Measurements from ENCODE around the gene DIS3L2.

Gene DIS3L2

DNA sequence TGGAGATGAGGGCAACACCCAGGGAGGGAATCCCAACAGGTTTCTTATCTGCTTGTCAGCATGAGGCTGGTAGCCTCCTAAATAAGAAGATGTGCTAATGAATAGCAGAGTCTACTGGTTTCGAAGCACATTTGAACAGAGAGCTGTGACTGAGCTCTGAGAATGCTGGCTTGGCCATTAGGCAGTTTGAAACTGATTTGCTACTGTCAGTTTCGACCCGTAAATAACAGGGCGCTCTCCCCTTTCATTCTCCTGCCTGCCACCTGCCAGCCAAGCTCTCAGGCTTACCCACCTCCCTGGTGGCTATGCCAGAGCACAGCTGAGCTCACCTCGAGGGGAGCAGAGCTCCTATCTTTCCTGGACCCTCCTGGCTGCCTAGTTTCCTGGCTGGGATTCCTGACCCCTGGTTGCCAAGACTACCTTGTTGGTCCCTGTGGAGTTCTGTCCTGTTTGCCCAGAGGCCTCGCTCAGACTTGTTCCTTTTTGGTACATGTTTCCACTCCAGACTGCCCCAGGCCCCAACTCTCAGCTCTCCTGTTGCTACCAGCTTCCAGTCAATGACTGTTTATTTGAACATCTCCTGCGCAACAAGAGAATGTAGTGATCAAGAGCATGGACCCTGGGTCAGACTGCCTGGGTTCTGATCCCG is 314.7 kb downstream of the DIS3L2 start:
- no peak for DNase-seq

DNA sequence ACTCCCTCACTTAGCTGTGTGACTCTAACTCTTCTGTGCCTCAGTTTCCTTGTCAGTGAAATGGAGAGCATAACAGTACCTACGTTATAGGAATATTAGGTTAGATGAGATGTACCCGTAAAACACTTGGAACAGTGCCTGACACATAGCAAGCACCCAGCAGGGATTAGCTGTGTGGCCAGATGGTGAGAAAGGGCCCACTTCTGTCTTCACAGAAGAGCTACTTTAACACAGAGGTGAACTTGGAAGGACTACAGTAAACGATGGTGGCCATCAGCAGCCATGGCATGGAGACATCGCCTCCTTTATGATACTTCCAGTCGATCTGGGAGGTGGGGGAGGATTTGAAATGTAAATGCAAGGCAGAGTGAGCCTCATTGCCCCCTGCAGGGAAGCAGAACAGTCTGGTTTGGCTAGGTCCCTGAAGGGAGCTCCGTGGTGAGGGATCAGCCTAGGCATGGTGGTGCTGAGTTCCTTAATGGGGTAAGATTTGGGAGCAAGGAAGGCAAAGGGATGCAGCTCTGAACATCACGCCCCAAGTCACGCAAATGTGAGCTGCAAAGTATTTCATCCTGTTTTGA is 315.3 kb downstream of the DIS3L2 start:
- no peak for DNase-seq

GRCh38 chr2:232278534-232278933 is 317.0 kb downstream of the DIS3L2 start:
- no peak for DNase-seq

DNA sequence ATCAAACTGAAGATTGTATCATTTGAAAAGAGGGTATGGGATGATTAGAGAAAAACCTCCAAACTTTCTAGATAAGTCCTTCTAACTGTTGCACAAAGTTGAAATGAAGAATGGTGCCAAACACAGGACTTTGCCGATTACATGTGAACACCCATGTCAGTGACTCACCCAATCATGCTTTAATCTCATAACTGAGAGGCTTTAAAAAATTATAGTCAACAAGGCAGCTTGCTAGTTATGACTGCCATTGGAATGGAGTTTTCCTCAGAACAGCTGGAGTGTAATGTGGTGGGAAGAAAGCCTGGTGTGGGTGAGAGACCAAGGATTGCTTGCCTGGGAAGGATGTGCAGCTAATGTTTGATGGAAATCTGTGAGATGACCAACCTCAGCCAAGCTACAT is 318.8 kb downstream of the DIS3L2 start:
- DNase-seq = no peak

GRCh38 chr2:232281858-232282507 is 320.5 kb downstream of the DIS3L2 start:
- no peak for DNase-seq

GRCh38 chr2:232282508-232283055 is 321.1 kb downstream of the DIS3L2 start:
- DNase-seq = no peak

DNA sequence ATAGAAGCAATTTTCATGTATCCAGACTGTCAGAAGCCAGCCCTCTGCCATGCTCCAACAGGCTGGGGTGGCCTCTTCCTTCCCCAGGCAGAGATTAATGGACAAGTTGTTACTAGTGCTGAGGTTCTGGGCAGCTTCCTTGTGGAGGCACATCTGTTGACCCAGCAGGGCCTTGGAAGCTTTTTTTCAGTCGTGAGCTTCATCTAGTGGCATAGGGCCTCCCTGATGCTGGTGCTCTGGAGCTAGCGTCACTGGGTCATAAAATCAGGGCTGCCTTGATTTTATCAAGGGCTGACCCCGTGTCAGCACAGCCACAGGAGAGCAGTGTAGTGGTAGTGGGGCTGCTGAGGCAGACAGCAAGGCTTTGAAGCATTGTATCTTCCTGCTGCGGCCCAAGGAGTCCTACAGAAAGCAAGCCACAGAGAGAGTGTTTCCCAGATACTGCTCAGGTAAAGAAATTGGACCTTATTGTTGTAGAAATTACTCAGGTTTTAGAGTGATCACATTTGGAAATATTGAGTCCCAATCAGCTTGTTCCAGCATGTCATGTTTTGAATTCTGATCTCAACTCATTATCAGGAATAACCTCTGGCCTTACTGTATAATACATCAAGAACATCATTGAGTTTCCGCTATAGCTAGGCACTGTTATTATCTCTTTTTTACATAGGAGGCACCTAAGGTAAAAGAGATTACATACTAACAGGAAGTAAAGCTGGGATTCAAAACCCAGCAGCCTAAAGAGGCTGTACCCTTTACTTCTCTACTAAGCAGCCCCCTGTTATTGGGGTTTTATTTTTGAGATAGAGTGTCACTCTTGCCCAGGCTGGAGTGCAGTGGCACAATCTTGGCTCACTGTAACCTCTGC is 324.7 kb downstream of the DIS3L2 start:
- no peak for DNase-seq

DNA sequence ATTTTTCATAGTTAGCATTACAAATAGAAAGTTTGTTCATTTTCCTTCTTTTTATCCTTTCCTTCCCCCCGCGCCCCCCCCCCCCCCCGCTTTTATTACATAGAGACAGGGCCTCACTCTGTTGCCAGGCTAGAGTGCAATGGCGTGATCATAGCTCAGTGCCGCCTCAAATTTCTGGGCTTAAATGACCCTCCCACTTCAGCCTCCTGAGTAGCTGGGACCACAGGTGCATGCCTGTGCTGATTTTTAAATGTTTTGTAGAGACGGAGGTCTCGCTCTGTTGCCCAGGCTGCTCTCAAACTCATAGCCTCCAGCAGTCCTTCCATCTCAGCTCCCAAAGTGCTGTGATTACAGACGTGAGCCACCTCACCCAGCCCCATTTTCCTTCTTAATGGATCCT is 325.8 kb downstream of the DIS3L2 start:
- DNase-seq = no peak

DNA sequence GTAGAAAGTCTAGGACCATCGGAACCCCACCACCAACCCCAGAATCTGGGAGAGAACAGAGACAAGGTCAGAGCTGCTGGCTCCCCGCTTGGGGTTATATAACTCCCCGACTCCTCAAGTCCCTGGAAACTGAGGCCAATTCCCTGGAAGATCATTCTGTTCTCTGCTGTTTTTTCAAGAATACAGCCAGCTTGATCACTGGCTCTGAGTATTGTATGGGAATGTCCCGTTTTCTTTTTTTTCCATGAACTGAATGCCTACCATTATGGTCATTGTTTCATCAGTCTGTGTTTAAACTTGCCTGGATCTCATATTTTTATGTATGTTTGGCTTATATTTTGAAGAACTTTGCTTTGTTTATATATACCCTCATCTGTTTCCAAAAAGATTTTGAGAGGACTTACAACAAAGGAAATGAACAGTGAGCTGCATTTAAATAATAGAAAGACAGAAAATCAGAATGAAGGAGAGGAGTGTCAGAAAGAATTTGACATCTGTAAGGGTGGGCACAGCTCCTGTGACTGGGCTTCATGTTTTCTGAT is 327.0 kb downstream of the DIS3L2 start:
- DNase-seq = no peak

GRCh38 chr2:232290668-232291067 is 329.2 kb downstream of the DIS3L2 start:
- DNase-seq = no peak

DNA sequence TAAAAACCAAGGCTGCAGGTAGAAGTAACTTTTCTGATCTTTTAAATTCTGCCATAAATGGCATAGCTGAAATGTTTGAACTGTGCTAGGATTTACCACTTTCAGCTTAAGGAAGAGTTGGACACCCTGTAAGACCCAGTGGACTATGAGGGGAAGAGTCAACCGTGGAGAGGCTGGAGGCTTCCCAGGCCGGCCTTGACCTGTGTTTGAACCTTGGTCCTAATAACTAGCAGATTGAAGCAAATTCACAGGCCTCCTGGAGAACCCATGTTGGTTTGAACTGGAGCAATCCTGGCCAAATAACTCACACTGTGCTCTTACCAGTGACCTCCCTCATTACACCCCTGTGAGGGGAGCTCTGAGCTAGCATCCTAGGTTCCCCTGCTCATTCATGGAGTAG is 329.8 kb downstream of the DIS3L2 start:
- no peak for DNase-seq

DNA sequence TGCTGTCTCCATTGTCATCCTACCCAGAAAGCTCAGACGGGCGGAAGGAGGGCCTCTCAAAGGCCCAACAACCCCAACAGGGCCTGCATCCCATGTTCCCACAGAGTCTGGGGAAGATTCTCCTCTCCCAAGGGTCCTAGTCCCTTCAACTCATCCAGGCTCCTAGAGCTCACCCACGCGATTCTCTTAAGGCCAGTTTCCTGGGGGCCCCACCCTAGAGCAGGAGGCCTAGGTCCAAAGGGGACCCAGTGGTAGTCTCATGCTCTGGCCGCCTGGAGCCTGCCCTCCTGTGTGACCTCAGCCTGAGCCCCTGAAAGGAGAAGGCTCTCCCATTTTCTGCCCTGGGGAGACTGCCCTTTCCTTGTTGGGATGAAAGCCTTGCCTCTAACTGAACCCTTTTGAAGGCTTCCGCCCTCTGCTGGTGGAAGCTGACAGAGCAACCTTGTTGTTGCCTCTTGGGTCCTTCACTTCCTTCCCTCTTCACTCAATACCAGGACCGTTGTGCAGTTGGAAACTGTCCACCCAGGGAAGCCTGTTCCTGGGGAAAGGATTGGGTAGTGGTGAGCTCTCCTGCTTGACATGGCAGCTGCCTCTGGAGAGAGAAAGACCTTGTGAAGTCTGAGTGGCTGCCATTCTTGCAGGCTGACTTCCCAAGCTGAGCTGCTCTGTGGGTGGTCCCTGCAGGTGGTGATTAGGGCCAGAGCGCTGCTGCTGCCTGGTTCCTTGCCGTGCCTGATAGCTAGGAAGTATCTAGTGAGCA is 331.1 kb downstream of the DIS3L2 start:
- no peak for DNase-seq

GRCh38 chr2:232293191-232293590 is 331.7 kb downstream of the DIS3L2 start:
- DNase-seq = no peak

GRCh38 chr2:232295971-232296370 is 334.5 kb downstream of the DIS3L2 start:
- no peak for DNase-seq

DNA sequence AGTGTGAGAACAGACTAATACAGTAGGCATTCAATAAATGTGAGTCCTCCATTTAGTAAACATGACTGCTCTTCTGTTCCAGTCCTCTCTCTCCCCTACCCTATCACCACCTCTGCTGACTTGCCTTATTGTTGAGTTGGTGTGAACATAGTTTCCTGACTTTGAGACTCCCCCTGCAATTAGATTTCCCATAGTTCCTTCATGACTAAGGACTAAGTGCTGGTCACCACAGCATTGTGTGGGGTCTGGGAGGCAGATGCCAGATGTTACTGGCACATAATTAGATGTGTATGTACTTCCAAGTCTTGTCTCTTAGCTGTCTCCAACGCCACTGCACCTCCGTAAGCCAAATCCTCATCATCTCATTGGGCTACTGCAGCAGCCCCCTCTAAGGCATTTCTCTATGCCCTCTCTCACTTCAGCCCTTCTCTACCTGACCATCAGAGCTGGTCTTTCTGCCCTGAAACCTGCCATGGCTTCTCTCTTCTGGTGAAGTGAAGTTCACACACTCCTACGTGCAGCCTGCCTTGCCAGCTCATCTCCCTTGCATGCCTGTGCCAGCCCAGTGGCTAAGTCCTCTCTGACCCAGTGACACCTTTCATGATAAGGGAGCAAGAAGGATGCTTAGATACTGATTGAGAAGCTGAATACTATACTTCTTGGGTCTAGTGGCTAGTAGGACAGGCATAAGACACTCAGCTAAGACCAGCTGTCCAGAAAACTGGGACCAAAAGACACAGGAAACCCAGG is 335.4 kb downstream of the DIS3L2 start:
- no peak for DNase-seq

DNA sequence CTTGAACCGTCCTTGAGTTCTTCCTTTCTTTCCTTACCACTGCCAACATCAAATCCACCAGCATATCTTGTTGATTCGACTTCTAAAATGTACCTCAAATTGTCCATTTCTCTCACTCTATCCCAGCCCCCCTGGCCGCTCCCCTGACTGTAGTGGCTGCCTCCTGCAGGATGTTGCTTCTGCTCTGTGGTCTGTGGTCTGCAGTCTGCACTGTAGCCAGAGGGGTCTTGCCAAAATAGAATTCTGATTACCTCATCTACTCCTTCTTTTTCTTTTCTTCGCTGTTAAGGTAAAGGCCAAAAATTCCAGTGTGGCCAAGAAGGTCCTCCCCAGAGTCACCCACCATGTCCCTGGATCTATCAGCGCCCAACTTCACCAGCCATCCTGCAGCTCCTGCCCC is 337.6 kb downstream of the DIS3L2 start:
- DNase-seq = no peak

GRCh38 chr2:232299927-232300674 is 338.6 kb downstream of the DIS3L2 start:
- no peak for DNase-seq

- no peak for DNase-seq
Observed at GRCh38 chr2:232300894-232301387, 339.4 kb downstream of the DIS3L2 start.

DNA sequence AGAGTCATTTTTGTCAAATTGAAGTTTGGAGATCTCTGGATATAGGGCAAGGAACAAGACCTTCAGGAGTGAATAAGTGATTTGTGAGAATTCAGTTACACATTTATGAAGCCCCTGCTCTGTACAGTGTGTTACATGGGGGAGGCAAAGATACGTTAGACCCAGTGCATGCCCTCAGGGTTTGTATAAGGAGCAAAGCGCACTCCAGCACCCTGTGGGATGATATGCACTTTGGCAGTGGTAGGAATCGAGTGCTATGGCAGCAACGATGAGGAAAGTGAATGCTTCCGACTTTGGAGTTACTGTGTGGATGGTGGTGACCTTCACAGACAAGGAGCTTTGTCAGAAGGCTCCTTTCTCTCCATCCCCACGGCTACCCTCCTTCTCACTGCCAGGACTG is 342.7 kb downstream of the DIS3L2 start:
- DNase-seq = no peak

- DNase-seq = no peak
Observed at GRCh38 chr2:232306741-232307305, 345.3 kb downstream of the DIS3L2 start.
